SK-N-SH (cell line): ENCODE results near the gene GATA3.

Source experiments
- GABPA ChIP-seq: IDR thresholded peaks from 2 replicates; pipeline ENCODE4 v1.4.0; 2012; ENCODE audit warnings: low read depth, mild to moderate bottlenecking
- GATA2 ChIP-seq: sonication (generic); formaldehyde crosslinking; IDR thresholded peaks from 2 replicates; pipeline ENCODE4 v1.5.0; 2020; ENCODE audit warnings: mild to moderate bottlenecking, missing genetic modification reagents
- POLR2AphosphoS5 ChIP-seq: IDR thresholded peaks from 2 replicates; pipeline ENCODE4 v1.6.1; 2012; ENCODE audit warnings: low read depth, low read length
- RXRA ChIP-seq: IDR thresholded peaks from 2 replicates; pipeline ENCODE4 v1.4.0; 2012; ENCODE audit warnings: low read depth, mild to moderate bottlenecking, borderline replicate concordance
- TF ChIP-seq, protein P1 (sequence below): fragments of 200-600 bp; sonication (generic); IDR thresholded peaks from 2 replicates; pipeline ENCODE4 v1.6.1; 2017; ENCODE audit warnings: antibody characterized with exemption, mild to moderate bottlenecking, moderate library complexity

DNA sequence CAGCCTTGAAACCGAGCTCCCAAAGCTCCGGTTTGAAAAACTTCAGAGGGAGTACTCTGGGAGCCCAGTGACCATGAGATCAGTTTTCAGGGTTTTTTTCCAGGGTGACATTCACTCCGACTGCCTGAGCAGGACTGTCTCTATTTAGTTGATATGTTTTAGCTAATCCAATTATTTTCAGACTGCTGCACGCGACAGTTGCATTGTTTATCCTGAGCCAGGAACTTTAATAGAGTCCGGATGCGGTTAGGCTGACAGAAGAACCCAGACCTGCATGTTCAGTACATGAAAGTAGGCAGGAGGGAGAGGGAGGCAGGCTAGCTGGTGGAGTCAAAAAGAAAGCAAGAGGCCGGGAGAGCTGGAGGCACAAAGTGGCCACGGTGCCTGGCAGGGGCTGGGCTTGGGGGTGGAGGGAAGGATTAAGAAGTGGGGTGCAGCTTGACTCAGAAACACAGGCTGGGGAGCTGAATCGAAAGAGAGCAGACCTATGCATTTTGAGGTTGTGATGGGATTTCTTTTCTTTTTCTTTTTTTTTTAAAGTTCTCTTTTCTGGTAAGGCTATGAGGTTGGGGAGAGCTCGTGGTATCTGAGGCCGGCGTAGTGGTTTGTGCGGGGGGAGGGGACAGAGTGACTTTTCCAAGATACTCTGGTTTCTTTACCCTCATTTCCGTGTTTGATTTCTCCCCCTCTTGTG is 5.7 kb downstream of the GATA3 start:
- TF ChIP-seq RXRA (no peak), POLR2AphosphoS5 (peak; percentile 71; the same call in 1 of the 2 replicates), GATA2 (CRISPR knock-in tag) (no peak), GABPA (no peak)
- TF ChIP-seq, protein P1, sequence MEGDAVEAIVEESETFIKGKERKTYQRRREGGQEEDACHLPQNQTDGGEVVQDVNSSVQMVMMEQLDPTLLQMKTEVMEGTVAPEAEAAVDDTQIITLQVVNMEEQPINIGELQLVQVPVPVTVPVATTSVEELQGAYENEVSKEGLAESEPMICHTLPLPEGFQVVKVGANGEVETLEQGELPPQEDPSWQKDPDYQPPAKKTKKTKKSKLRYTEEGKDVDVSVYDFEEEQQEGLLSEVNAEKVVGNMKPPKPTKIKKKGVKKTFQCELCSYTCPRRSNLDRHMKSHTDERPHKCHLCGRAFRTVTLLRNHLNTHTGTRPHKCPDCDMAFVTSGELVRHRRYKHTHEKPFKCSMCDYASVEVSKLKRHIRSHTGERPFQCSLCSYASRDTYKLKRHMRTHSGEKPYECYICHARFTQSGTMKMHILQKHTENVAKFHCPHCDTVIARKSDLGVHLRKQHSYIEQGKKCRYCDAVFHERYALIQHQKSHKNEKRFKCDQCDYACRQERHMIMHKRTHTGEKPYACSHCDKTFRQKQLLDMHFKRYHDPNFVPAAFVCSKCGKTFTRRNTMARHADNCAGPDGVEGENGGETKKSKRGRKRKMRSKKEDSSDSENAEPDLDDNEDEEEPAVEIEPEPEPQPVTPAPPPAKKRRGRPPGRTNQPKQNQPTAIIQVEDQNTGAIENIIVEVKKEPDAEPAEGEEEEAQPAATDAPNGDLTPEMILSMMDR = no peak
